ENCODE results near the gene PDAP1.
"Not testable (repeated sequence)": the region's sequence is repeated elsewhere in the genome, so short reads cannot be mapped to it uniquely, and the experiment has no call there.

PDAP1 gene

DNA sequence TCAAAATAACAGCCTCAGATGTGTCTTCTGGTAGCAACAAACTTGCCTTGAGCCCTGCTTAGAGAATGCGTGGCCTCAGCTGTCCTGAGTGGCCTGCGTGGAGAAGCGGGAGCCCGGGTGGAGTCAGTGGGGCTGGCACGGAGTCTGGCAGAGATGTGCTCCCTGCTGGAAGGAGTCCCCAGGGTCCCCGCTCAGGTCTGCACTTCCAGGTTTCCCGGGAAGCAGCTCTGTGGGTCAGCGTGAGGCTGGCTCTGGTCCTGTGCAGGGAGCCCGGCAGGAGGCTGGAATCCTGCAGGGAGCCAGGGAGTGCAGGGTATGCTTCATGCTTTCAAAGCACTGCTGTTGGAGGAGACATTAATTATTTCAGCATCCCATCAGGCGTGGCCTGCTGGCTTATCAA is 40.5 kb upstream of the PDAP1 start:
- Histone ChIP-seq H3K9me3 (ENCODE audit: control insufficient read depth, low read length) (no peaks in the 10 kb centered on the region), H3K4me3 (ENCODE audit: insufficient read depth, low read depth, low read length) (no peak overlapping the region), H3K27me3 (ENCODE audit: control insufficient read depth, insufficient read depth, low read length, poor library complexity, severe bottlenecking) (no peaks in the 10 kb centered on the region), H3K36me3 (ENCODE audit: control insufficient read depth, insufficient read depth, low read length) (peaks cover 70% of the 10 kb centered on the region), H3K4me1 (ENCODE audit: control insufficient read depth, insufficient read depth, low read length) (no peaks in the 10 kb centered on the region), H3K27ac (ENCODE audit: insufficient read depth, low read depth, low read length, poor library complexity, severe bottlenecking) (no peak overlapping the region)
- WGBS, 2 experiments, result 92% methylated on average over 10 of the region's 10 CpGs

- 94 to 96% methylated on average over 10 of the region's 10 CpGs for WGBS, 2 experiments
- H3K4me1 ChIP-seq (ENCODE audit: control insufficient read depth, insufficient read depth, low read length), result no peaks in the 10 kb centered on the region
- peaks cover 62% of the 10 kb centered on the region for H3K36me3 ChIP-seq (ENCODE audit: control insufficient read depth, insufficient read depth, low read length)
These were observed 39.5 kb upstream of the PDAP1 start for GRCh38 chr7:99447943-99448342.

DNA sequence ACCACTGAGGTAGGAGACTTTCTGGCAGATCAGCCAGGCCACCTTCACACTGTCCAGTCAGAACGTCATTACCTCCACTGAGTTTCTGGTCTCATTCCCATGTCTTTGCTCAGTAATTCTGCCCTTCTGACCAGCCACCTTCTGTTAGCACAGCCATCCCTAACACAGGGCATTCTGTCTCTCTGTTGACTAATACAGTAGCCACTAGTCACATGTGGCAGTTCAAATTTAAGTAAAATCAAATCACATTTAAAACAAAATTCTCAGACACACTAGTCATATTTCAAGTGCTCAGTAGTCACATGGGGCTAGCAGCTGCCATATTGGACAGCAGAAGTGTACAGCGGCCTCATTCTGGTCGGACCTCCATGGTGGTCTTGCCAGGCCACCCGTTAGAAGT is 37.7 kb upstream of the PDAP1 start:
- H3K36me3 ChIP-seq (ENCODE audit: control insufficient read depth, insufficient read depth, low read length), result peaks cover 62% of the 10 kb centered on the region
- no peak overlapping the region for H3K27ac ChIP-seq (ENCODE audit: insufficient read depth, low read depth, low read length, poor library complexity, severe bottlenecking)
- no peaks in the 10 kb centered on the region for H3K4me1 ChIP-seq (ENCODE audit: control insufficient read depth, insufficient read depth, low read length)
- H3K27me3 ChIP-seq (ENCODE audit: control insufficient read depth, insufficient read depth, low read length, poor library complexity, severe bottlenecking), result no peaks in the 10 kb centered on the region
- 94% methylated on average over 4 of the region's 4 CpGs for WGBS, 2 experiments
- H3K9me3 ChIP-seq (ENCODE audit: control insufficient read depth, low read length), result no peaks in the 10 kb centered on the region
- H3K4me3 ChIP-seq (ENCODE audit: insufficient read depth, low read depth, low read length), result no peak overlapping the region

More at GRCh38 chr7:99447943-99448342, 39.5 kb upstream of the PDAP1 start:
- Histone ChIP-seq H3K27me3 (ENCODE audit: control insufficient read depth, insufficient read depth, low read length, poor library complexity, severe bottlenecking) (no peaks in the 10 kb centered on the region), H3K9me3 (ENCODE audit: control insufficient read depth, low read length) (no peaks in the 10 kb centered on the region), H3K4me3 (ENCODE audit: insufficient read depth, low read depth, low read length) (no peak overlapping the region), H3K27ac (ENCODE audit: insufficient read depth, low read depth, low read length, poor library complexity, severe bottlenecking) (no peak overlapping the region)

GRCh38 chr7:99440195-99440594 is 31.8 kb upstream of the PDAP1 start:
- peaks cover 13% of the 10 kb centered on the region for H3K4me1 ChIP-seq (ENCODE audit: control insufficient read depth, insufficient read depth, low read length)
- peaks cover 18% of the 10 kb centered on the region for H3K36me3 ChIP-seq (ENCODE audit: control insufficient read depth, insufficient read depth, low read length)
- WGBS, 2 experiments, result 69 to 70% methylated on average over 9 of the region's 9 CpGs
- H3K9me3 ChIP-seq (ENCODE audit: control insufficient read depth, low read length), result no peaks in the 10 kb centered on the region
- no peak overlapping the region for H3K27ac ChIP-seq (ENCODE audit: insufficient read depth, low read depth, low read length, poor library complexity, severe bottlenecking)
- H3K4me3 ChIP-seq (ENCODE audit: insufficient read depth, low read depth, low read length), result peak overlapping the region; percentile 91
- H3K27me3 ChIP-seq (ENCODE audit: control insufficient read depth, insufficient read depth, low read length, poor library complexity, severe bottlenecking), result no peaks in the 10 kb centered on the region

- Histone ChIP-seq H3K36me3 (ENCODE audit: control insufficient read depth, insufficient read depth, low read length) (peaks cover 25% of the 10 kb centered on the region), H3K27me3 (ENCODE audit: control insufficient read depth, insufficient read depth, low read length, poor library complexity, severe bottlenecking) (no peaks in the 10 kb centered on the region), H3K9me3 (ENCODE audit: control insufficient read depth, low read length) (no peaks in the 10 kb centered on the region), H3K4me1 (ENCODE audit: control insufficient read depth, insufficient read depth, low read length) (peaks cover 13% of the 10 kb centered on the region), H3K27ac (ENCODE audit: insufficient read depth, low read depth, low read length, poor library complexity, severe bottlenecking) (peak within 1 kb of the TSS; percentile 86), H3K4me3 (ENCODE audit: insufficient read depth, low read depth, low read length) (peak within 1 kb of the TSS; percentile 91)
- WGBS, 2 experiments, result 0% methylated on average over 89 of the region's 89 CpGs
These were observed 30.4 kb upstream of the PDAP1 start, which contains the start of the genes CPSF4 and PTCD1 for GRCh38 chr7:99438573-99439480. TSS of gene CPSF4 (plus strand) at chr7:99438943. CDS start at chr7:99439083, 140 bp downstream. TSS of gene PTCD1 (minus strand) at chr7:99438798. CDS start at chr7:99435242, 3,556 bp downstream.

DNA sequence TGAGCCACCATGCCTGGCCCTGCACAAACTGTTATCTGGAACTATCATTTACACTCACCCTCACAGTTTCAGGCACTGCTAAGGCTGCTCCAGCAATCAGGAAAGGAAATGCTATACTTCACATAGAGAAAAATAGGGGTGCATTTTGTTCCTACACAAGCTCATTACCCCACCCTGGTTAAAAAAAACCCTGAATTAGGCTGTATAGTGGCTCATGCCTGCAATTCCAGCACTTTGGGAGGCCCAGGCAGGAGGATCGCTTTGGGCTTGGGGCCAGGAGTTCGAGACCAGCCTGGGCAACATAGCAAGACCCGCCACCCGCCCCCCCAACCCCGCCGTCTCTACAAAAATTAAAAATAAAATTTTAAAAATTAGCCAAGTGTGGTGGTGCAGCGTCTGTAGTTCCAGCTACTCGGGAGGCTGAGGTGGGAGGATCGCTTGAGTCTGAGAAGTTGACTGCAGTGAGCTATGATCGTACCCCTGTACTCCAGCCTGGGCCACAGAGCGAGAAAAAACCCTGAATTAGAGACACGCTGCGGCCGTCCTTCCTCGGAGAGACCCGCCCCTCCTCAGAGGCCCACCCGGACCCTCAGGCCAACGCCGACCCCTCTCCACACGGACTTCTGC is 29.7 kb upstream of the PDAP1 start:
- H3K4me3 ChIP-seq (ENCODE audit: insufficient read depth, low read depth, low read length), result peak overlapping the region; percentile 91
- WGBS, 2 experiments, result 22 to 26% methylated on average over 18 to 20 of the region's 20 CpGs
- peaks cover 30% of the 10 kb centered on the region for H3K36me3 ChIP-seq (ENCODE audit: control insufficient read depth, insufficient read depth, low read length)

DNA sequence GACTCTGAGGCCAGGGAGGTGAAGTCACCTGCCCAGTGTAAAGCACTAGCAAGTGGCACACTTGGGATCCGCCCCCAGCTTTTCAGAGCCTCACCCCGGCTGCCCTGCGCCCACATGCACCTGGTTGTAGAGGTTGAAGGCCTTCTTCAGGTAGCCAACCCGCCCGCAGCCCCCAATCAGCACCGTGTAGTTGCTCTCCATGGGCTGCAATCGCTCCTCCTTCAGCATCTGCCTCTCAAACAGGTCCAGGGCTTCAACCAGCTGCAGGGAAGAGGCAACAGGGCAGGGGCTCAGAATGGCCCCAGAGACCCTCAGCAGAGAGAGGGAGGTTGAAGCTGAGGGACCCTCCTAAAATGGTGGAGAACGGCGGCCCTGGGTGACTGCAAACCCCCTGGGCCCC is 24.8 kb upstream of the PDAP1 start:
- no peaks in the 10 kb centered on the region for H3K9me3 ChIP-seq (ENCODE audit: control insufficient read depth, low read length)
- H3K27ac ChIP-seq (ENCODE audit: insufficient read depth, low read depth, low read length, poor library complexity, severe bottlenecking), result no peak overlapping the region
- 93 to 94% methylated on average over 9 of the region's 9 CpGs for WGBS, 2 experiments
- no peak overlapping the region for H3K4me3 ChIP-seq (ENCODE audit: insufficient read depth, low read depth, low read length)
- H3K27me3 ChIP-seq (ENCODE audit: control insufficient read depth, insufficient read depth, low read length, poor library complexity, severe bottlenecking), result no peaks in the 10 kb centered on the region
- H3K4me1 ChIP-seq (ENCODE audit: control insufficient read depth, insufficient read depth, low read length), result peaks cover 3% of the 10 kb centered on the region
- H3K36me3 ChIP-seq (ENCODE audit: control insufficient read depth, insufficient read depth, low read length), result peaks cover 41% of the 10 kb centered on the region

More for the DNA sequence above, 29.7 kb upstream of the PDAP1 start:
- Histone ChIP-seq H3K4me1 (ENCODE audit: control insufficient read depth, insufficient read depth, low read length) (peaks cover 13% of the 10 kb centered on the region), H3K9me3 (ENCODE audit: control insufficient read depth, low read length) (no peaks in the 10 kb centered on the region), H3K27me3 (ENCODE audit: control insufficient read depth, insufficient read depth, low read length, poor library complexity, severe bottlenecking) (no peaks in the 10 kb centered on the region), H3K27ac (ENCODE audit: insufficient read depth, low read depth, low read length, poor library complexity, severe bottlenecking) (peak overlapping the region; percentile 69)

- peaks cover 41% of the 10 kb centered on the region for H3K36me3 ChIP-seq (ENCODE audit: control insufficient read depth, insufficient read depth, low read length)
- H3K4me3 ChIP-seq (ENCODE audit: insufficient read depth, low read depth, low read length); H3K4me1 ChIP-seq (ENCODE audit: control insufficient read depth, insufficient read depth, low read length); H3K9me3 ChIP-seq (ENCODE audit: control insufficient read depth, low read length); H3K27ac ChIP-seq (ENCODE audit: insufficient read depth, low read depth, low read length, poor library complexity, severe bottlenecking); H3K27me3 ChIP-seq (ENCODE audit: control insufficient read depth, insufficient read depth, low read length, poor library complexity, severe bottlenecking): not testable (repeated sequence)
- WGBS, 2 experiments, result 93 to 94% methylated on average over 13 of the region's 13 CpGs
These were observed 23.6 kb upstream of the PDAP1 start for GRCh38 chr7:99431756-99432540.

DNA sequence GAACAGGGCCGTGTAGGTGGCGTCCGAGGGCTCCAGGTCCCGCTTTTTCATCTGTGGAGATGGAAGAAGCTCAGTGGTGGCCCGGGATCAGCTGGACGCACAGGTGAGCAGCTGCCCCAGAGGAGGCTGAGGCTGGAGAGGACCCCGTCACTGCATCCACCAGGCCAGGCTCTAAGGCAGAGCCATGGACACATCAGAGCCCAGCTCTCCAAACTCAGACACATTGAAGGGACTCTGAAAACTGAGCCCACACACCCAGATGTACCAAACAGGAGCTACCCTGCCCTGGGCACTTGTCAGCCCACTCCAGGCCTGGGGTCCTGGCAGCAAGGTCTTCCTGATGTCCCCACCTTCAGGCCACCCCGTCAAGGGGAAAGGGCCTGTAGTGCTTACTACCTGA is 21.4 kb upstream of the PDAP1 start:
- Histone ChIP-seq H3K27ac (ENCODE audit: insufficient read depth, low read depth, low read length, poor library complexity, severe bottlenecking) (no peak overlapping the region), H3K36me3 (ENCODE audit: control insufficient read depth, insufficient read depth, low read length) (peaks cover 44% of the 10 kb centered on the region), H3K4me3 (ENCODE audit: insufficient read depth, low read depth, low read length) (no peak overlapping the region), H3K4me1 (ENCODE audit: control insufficient read depth, insufficient read depth, low read length) (no peaks in the 10 kb centered on the region), H3K9me3 (ENCODE audit: control insufficient read depth, low read length) (no peaks in the 10 kb centered on the region), H3K27me3 (ENCODE audit: control insufficient read depth, insufficient read depth, low read length, poor library complexity, severe bottlenecking) (no peaks in the 10 kb centered on the region)
- 96 to 98% methylated on average over 8 of the region's 8 CpGs for WGBS, 2 experiments
